ENCODE measurements around the gene PLA2G4B.

- TF ChIP-seq POLR2A (IDR thresholded peaks at IDR 0.05): no peak
- TF ChIP-seq EP300 (IDR thresholded peaks at IDR 0.05): no peak
Observed at GRCh38 chr15:41841131-41841530, 2.5 kb downstream of the PLA2G4B start.

All from tibial nerve (tissue), 3 donors.